Measurements from ENCODE around the gene WDR35. TPM values are rescaled to one million over a fixed set of nuclear protein-coding genes. Genes with fewer than 3 reads are reported as not detected.
A peak's percentile ranks its signal among the peaks of the same experiment; 100 is the strongest.

WDR35 gene
- total RNA-seq, 1 donor, result 21.0 TPM

GRCh38 chr2:19874726-19875125 is 115.2 kb downstream of the WDR35 start:
- TF ChIP-seq CTCF (IDR thresholded peaks at IDR 0.05; ENCODE audit: insufficient read depth, low read length), result no peak
- no peak for DNase-seq (ENCODE audit: low read depth)
- no peak overlapping the region for H3K4me3 ChIP-seq (ENCODE audit: low read depth, low read length)

- no peak for TF ChIP-seq CTCF (IDR thresholded peaks at IDR 0.05; ENCODE audit: insufficient read depth, low read length)
- H3K4me3 ChIP-seq (ENCODE audit: low read depth, low read length), result no peak overlapping the region
- no peak for DNase-seq (ENCODE audit: low read depth)
These were observed 116.9 kb downstream of the WDR35 start for GRCh38 chr2:19873014-19873413.

DNA sequence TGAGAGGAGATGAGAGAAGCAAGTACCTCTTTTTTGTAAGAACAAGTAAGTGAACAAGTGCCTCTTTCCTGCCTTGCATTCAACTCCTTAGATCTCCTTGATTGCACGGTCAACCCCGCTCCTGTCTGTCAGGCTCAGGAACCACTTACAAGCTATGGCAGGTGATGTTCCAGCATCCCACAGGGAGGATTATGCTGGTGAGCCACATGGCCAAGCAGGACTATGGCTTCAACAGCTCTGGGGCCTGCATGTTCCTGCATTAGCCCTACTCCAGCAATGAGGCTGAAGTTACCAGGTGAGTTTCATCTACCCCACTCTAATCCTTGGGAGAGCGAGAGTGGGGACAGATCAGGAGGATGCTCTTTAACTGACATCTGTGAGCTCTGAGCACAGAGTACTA is 117.6 kb downstream of the WDR35 start:
- no peak overlapping the region for H3K4me3 ChIP-seq (ENCODE audit: low read depth, low read length)
- no peak for DNase-seq (ENCODE audit: low read depth)
- no peak for TF ChIP-seq CTCF (IDR thresholded peaks at IDR 0.05; ENCODE audit: insufficient read depth, low read length)

DNA sequence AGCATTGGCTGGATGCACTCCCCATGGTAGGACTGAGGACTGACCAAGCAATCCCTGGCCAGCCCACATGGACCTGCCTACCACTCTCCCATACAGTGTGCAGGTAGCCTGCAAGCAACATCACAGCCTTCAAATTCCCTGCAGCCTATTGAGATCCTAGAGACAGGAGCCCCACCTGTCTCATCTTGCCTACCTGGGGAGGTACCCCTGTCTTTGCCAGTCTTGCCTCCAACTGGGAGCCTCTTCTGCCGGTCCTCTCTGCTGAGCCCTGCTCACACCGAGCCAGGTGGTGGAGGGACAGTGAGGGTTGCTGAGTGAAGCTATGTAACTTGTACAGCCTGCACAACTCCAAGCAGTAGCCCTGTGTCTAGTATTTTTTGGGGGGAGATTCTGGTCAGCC is 118.1 kb downstream of the WDR35 start:
- H3K4me3 ChIP-seq (ENCODE audit: low read depth, low read length), result no peak overlapping the region
- TF ChIP-seq CTCF (IDR thresholded peaks at IDR 0.05; ENCODE audit: insufficient read depth, low read length), result no peak
- no peak for DNase-seq (ENCODE audit: low read depth)

- DNase-seq (ENCODE audit: low read depth), result no peak
- no peak for TF ChIP-seq CTCF (IDR thresholded peaks at IDR 0.05; ENCODE audit: insufficient read depth, low read length)
- H3K4me3 ChIP-seq (ENCODE audit: low read depth, low read length), result no peak overlapping the region
These were observed 119.1 kb downstream of the WDR35 start for GRCh38 chr2:19870792-19871191.

DNA sequence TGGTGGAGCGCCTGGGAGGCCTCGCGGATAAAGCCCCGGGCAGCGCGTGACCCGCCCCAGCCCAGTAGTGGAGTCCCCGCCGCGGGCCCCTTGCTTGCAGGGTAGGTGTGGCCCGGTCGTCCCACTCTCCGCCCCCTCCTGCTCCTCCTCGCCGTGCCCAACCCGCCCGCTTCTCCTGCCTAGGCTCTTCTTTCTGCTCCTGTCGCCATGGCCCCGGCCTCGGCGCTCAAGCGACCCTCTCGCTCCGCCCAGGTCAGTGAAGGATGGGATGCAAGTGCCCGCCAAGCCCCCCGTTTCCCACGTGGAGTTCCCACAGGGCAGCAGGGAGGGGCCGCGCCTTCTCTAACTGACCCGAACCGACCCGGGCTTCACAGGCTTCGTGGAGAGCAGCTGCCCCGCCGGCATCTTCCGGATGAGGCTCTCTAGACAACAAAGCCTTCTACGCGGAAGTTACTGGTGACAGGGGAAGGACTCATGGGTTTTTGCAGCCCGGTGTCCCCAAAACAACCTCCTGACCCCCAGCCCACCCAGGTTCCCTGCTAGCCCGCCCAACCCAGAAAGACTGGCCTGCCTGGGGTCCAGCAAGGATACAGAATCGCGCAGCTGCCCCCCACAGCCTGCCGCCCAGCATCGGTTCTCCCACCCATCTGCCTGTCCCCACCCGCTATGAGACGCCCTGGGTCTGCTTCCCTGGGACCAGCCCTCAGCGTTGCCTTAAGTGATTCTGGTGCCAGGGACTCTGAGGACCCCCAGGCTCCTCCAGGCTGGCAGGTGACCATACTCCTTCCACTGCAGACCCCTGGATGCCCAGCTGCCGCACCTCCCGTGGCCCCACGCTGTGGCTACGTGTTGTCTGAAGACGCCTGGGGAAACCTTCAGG is 121.0 kb downstream of the WDR35 start:
- H3K4me3 ChIP-seq (ENCODE audit: low read depth, low read length), result peak overlapping the region; percentile 57
- DNase-seq (ENCODE audit: low read depth), result no peak
- no peak for TF ChIP-seq CTCF (IDR thresholded peaks at IDR 0.05; ENCODE audit: insufficient read depth, low read length)

Data from fibroblast of the aortic adventitia (primary cell).